ENCODE results near the gene VPS33A. TPM values are rescaled to one million over a fixed set of nuclear protein-coding genes. Genes with fewer than 3 reads are reported as not detected.

The VPS33A gene
- total RNA-seq, 1 experiment from 2014 or later, result 16.5 TPM

DNA sequence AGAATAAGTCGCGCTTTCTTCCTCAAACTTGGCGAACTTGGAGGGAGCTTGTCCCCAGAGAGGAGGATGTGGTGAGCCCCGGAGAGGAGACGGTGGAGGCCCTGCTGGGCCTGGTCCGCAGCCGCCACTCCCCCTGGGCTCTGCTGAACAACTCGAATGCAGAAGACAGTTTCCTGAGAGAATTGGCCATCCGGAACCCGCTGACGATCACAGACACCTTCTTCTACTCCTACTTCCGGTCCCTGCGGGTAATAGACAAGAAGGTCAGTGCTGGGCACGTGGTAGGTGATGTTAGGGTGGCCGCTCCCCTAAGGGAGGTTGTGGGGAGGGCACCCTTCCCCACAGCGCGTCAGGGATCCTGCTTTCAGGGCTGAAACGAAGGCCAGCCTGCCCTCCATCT, 81.8 kb downstream of the VPS33A start:
- Mint-ChIP-seq H3K9me3 (ENCODE audit: unreplicated experiment) (no peaks in the 10 kb centered on the region), H3K4me1 (ENCODE audit: insufficient read depth, unreplicated experiment) (peaks cover 12% of the 10 kb centered on the region), H3K27ac (ENCODE audit: low read depth, unreplicated experiment) (no peak overlapping the region), H3K27me3 (ENCODE audit: insufficient read depth, unreplicated experiment) (no peaks in the 10 kb centered on the region), H3K4me3 (ENCODE audit: unreplicated experiment) (no peak overlapping the region), H3K36me3 (ENCODE audit: insufficient read depth, unreplicated experiment) (no peaks in the 10 kb centered on the region)
- ChIA-PET CTCF (no interaction called here), POLR2A (no interaction called here)
- BruUV-seq (replicated peaks), result no TSS peak
- DNase-seq (ENCODE audit: unreplicated experiment), result no peak
- intact Hi-C loops (cut with micrococcal nuclease), result no loop called here
- TF ChIP-seq, protein P1, sequence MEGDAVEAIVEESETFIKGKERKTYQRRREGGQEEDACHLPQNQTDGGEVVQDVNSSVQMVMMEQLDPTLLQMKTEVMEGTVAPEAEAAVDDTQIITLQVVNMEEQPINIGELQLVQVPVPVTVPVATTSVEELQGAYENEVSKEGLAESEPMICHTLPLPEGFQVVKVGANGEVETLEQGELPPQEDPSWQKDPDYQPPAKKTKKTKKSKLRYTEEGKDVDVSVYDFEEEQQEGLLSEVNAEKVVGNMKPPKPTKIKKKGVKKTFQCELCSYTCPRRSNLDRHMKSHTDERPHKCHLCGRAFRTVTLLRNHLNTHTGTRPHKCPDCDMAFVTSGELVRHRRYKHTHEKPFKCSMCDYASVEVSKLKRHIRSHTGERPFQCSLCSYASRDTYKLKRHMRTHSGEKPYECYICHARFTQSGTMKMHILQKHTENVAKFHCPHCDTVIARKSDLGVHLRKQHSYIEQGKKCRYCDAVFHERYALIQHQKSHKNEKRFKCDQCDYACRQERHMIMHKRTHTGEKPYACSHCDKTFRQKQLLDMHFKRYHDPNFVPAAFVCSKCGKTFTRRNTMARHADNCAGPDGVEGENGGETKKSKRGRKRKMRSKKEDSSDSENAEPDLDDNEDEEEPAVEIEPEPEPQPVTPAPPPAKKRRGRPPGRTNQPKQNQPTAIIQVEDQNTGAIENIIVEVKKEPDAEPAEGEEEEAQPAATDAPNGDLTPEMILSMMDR (IDR thresholded peaks at IDR 0.05; ENCODE audit: unreplicated experiment), result no peak

DNA sequence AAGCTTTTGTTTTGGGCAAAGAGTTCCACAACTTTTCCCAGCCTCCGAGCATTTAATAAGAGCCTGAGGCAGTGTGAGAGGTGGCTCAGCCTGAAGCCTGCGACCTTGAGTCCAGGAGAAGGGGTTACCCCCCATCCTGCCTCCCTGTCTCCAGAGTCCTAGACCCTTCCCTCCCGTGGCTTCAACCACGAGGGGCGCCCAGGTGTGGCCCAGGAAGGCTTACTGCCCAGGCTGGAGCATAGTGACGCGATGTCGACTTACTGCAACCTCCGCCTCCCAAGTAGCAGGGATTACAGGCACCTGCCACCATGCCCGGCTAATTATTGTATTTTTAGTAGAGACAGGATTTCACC, 82.7 kb downstream of the VPS33A start:
- TF ChIP-seq, protein P1 (IDR thresholded peaks at IDR 0.05; ENCODE audit: unreplicated experiment), result no peak
- intact Hi-C loops (cut with micrococcal nuclease), result no loop called here
- peaks cover 12% of the 10 kb centered on the region for H3K4me1 Mint-ChIP-seq (ENCODE audit: insufficient read depth, unreplicated experiment)
- H3K27me3 Mint-ChIP-seq (ENCODE audit: insufficient read depth, unreplicated experiment), result no peaks in the 10 kb centered on the region
- H3K4me3 Mint-ChIP-seq (ENCODE audit: unreplicated experiment), result no peak overlapping the region
- H3K27ac Mint-ChIP-seq (ENCODE audit: low read depth, unreplicated experiment), result no peak overlapping the region
- no peaks in the 10 kb centered on the region for H3K9me3 Mint-ChIP-seq (ENCODE audit: unreplicated experiment)
- no peak for DNase-seq (ENCODE audit: unreplicated experiment)
- no peaks in the 10 kb centered on the region for H3K36me3 Mint-ChIP-seq (ENCODE audit: insufficient read depth, unreplicated experiment)
- BruUV-seq (replicated peaks), result no TSS peak
- ChIA-PET POLR2A (no interaction called here), CTCF (no interaction called here)

DNA sequence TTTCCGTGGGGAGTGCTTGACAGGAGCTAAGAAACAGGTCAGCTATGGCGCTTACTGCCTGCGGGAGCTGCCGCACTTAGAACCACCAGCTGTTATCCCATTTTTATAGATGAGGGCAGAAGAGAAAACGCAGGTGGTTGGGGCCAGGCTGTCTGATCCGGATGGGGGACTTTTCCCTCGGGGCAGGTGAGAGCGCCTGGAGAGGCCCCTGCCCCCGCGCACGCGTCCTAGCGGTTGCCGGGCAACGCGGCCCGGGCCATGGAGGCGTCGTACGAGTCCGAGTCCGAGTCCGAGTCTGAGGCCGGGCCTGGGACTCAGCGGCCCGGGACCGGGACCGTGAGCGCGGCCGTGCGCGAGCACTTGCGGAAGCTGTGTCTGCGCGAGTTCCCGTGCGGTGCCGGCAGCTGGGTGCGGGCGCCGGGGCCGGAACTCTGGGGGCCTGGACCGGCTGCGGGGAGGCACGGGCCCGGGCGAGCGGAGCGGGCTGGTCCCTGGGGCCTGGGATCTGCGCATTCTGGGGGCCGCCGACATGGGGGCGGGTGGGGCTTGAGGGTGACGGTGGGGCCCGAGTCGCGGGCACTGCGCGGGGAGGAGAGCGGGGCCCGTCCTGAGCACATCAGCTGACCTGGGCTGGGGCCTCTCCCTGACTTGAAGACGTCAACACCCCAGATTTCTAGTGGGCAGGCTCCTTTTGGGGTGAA, 83.3 kb downstream of the VPS33A start, which contains the start of gene LRRC43:
LRRC43 (plus strand) TSS at position 237 of the 701 bp plus-strand sequence; CDS start at position 259, 22 bp downstream.
- no peaks in the 10 kb centered on the region for H3K27me3 Mint-ChIP-seq (ENCODE audit: insufficient read depth, unreplicated experiment)
- peaks cover 12% of the 10 kb centered on the region for H3K4me1 Mint-ChIP-seq (ENCODE audit: insufficient read depth, unreplicated experiment)
- CTCF ChIA-PET, result interaction anchor here (1.2 kb wide), 1 partner anchor 8 kb away, joined by 3 read pairs; no protein-coding TSS in a partner anchor
- POLR2A ChIA-PET, result no interaction called here
- intact Hi-C loops (cut with micrococcal nuclease), result no loop called here
- no peak within 1 kb of the TSS for H3K27ac Mint-ChIP-seq (ENCODE audit: low read depth, unreplicated experiment)
- no peaks in the 10 kb centered on the region for H3K9me3 Mint-ChIP-seq (ENCODE audit: unreplicated experiment)
- DNase-seq (ENCODE audit: unreplicated experiment), result no peak
- no peak within 1 kb of the TSS for H3K4me3 Mint-ChIP-seq (ENCODE audit: unreplicated experiment)
- no TSS peak for BruUV-seq (replicated peaks)
- TF ChIP-seq, protein P1 (IDR thresholded peaks at IDR 0.05; ENCODE audit: unreplicated experiment), result no peak
- H3K36me3 Mint-ChIP-seq (ENCODE audit: insufficient read depth, unreplicated experiment), result no peaks in the 10 kb centered on the region

Other genes with a start within 250 kb of the VPS33A start
- gene BCL7A, start 244.6 kb downstream of the VPS33A start, total RNA-seq (2022), result 17.9 and 18.1 TPM in 2 replicates
- gene MLXIP, start 187.7 kb downstream of the VPS33A start, total RNA-seq (2022), result 34.2 and 35.6 TPM in 2 replicates
- gene IL31, start 92.3 kb downstream of the VPS33A start, total RNA-seq (2022), result not detected in 2 replicates
- not detected in 2 replicates for gene LRRC43, start 83.4 kb downstream of the VPS33A start, total RNA-seq (2022)
- 1.5 and 1.8 TPM in 2 replicates for gene B3GNT4, start 62.8 kb downstream of the VPS33A start, total RNA-seq (2022)
- 69.6 and 70.1 TPM in 2 replicates for gene DIABLO, start 40.4 kb downstream of the VPS33A start, total RNA-seq (2022)
- gene CLIP1, start 156.2 kb upstream of the VPS33A start, total RNA-seq (2022), result 92.6 and 115 TPM in 2 replicates
- 33.4 and 41.8 TPM in 2 replicates for gene ZCCHC8, start 234.4 kb upstream of the VPS33A start, total RNA-seq (2022)

All from MCF 10A (cell line).